HuH-7 (cell line): ENCODE measurements around the gene LRRC8B.

ENCODE experiments used
- DNase-seq: peaks from one replicate; pipeline ENCODE4 v3.0.0; 2011; ENCODE audit warnings: low spot score

Gene LRRC8B

DNA sequence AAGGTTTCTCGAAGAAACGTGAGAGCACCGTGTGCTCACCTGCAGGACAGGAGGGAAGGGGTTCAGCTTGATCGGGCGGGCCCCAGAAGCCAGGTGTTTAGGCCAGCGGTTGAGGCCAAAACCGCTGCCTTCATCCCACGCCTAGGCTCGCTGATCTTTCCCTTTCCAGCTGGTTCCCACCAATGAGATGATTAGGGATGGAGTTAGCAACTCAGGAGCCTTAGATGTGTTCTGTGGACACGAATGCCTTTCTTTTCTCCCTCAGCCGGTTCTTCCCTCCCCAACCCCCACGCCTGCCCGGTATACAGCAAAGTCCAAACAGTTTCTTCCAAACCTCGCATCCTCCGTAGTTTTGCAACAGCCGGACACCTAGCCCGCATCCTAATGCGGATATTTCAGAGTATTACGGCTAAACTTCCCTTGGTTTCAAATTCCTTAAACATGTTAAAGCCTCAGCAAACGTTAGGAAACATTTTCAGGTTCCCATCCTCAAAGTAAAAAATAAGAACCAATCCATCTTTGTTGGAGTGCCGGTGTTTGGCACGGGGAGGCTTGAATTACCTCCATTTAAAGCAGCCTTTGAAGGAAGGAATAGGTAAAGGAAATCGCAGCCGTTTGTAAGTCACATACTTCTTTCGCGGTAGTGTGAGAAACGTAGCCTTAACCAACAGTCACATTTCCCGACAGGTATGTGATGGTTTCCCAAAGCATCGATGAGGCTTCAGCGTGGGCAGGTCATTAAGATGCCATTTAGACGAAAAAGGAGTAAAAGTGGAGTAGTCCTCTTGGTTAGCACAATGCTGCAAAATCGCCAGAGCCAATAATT lies 109.4 kb downstream of the LRRC8B start:
- peak; percentile 26 for DNase-seq

DNA sequence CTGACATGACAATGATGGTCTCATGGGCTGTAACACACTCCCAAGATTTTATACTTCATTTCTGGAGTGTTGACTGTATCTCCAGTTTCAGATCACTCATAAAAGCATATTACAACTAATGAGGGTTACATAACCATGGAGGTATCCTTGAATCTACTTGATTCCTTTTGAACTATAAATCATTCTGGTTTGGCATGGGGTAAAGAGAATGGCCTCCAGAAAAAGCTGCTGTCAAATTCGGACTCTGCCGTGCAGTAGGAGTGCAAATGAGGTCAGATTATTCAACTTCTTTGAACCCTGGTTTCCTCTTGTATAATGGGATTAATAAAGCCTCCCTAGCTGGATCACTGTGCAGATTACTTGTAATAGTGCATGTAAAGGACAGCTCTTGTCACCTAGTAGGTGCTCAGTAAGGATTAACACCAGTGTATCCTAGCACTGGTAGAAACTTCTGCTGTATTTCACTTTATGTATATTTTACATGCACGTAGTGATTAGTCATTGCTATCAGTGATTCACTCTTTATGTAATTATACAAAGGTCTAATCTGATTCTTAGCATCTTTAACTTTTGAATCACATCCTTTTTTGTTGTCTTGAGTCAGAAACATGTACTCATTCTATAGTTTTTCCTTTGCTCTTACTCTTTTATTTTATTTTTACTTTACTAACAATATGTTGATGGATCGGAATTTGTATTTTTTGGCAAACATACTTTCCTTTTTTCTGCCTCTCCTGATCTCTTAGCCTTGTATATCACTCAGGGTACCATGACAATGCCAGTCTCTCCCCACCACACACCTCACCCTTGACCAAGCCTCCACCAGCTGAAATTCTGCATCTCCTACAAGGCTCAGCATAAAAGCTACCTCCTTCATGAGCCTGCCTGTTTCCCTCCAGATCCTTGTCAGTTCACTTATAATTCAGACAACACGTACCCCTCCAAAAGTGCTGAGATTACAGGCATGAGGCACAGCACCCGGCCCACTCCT lies 111.5 kb downstream of the LRRC8B start:
- no peak for DNase-seq

DNA sequence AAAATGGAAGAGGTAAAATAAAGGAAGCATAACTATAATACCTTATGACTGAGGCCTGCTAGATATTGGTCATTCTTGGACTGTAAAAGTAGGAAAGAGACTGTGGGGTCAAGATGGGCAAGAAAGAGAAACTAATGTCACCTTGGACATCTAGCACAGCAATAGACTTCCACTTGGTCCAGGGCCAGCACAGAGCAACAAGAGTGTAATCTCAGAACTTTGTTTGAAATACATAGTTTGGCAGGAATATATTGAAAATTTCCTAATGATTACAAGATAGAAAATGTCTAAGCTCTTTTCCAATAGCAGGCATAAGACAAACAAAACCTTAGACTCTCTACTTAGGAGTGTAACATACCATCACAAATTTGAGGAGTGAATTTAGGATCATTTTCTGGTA lies 112.9 kb downstream of the LRRC8B start:
- DNase-seq, result no peak

DNA sequence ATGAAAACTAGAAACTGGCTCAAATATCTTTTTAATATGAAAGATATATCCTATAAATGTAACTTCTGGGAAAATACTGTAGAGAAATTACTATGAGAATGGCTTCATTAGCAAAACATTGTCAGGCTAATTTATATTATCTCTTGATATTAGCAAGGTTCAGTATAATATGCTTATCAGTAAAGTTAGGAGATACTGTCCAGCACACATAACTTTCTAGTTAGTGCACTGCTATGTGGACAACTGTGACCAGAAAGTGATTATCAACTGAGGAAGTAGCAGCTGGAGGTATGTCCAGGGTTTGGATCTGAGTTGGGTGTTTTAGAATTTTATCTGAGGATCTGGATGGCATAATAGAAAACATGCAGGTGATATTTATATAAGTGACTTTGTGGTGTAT lies 115.8 kb downstream of the LRRC8B start:
- DNase-seq, result no peak

DNA sequence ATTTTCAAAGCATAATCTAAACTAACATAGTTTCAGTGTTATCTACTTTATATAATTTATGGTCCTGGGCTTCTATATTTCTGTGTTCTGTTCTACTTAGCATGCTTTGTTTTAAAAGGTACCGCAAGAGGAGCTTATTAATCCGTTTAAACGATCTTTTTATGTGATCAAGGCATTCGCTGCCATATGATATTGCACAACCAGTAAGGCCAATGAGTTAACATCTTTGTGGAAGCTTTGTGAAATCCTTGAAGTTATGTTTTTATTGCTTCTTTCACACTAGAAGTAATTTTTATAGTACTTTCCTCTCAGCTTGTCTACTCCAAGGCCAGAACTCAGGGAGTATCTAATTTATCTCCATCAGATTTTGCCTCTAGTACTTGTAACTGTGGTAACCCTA lies 117.2 kb downstream of the LRRC8B start:
- DNase-seq, result no peak

DNA sequence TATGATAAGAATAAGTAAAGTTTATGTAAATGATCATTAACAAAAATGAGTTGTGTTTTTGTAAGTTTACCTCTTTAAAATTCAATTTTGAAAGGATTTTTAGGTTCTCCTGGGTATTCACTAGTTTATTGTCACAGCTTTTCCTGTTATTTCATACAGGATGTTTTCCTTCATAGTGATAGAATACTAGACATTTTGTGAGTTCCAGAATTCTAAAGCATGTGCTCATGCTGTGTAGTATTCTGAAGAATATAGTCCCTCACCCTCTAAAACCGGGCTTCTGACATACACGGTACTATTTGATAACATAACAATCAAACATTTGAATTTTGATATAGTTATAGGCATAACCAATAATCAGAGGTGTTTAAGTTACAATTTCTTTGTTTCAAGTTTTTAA lies 118.9 kb downstream of the LRRC8B start:
- DNase-seq, result no peak

DNA sequence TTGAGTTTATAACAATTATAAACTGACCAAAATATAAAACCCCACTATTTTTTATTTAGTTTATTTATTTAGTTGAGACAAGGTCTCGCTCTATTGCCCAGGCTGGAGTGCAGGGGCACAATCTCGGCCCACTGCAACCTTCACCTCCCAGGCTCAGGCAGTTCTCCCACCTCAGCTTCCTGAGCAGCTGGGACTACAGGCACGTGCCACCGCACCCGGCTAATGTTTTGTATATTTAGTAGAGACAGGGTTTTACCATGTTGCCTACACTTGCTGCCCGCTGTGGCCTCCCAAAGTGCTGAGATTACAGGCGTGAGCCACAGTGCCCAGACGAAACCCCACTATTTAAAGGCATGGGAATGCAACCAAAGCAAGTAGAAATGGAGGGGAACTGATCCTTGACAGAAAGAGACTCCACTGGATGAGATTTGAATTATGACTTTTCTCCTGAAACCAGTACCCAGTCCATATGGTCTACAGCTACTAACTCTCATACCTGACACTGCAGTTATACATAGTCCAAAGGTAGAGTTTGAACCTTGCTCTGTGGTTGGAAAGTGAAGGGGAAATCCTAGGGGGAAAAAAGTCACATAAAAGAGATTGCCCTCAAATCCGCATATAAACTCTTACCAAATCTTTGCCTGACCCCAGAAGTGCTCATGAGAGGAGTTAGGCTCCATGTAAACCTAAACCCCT lies 119.6 kb downstream of the LRRC8B start:
- DNase-seq, result no peak

DNA sequence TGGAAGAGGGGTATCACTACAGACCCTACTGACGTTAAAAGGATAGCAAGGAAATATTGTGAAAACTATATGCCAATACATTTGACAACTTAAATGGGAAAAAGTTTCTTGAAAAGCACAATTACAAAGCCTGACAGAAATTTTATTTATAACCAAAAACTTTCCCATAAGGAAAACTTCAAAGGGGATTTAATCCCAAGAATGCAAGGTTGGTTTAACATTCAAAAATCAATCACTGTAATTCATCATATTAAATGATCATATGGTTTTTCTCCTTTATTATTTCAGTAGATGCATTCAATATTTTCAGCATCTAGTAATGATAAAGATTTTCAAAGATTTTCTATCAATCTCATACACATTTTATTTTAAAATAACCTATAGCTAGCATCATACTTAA lies 121.6 kb downstream of the LRRC8B start:
- DNase-seq, result no peak
